ENCODE results near the gene BRIX1. TPM values are rescaled to one million over a fixed set of nuclear protein-coding genes. Genes with fewer than 3 reads are reported as not detected.

Gene BRIX1
- total and polyA plus RNA-seq, 2 donors (not counting 1 experiment from before 2014, with no cell fraction given) = 6.9 to 29.3 TPM

DNA sequence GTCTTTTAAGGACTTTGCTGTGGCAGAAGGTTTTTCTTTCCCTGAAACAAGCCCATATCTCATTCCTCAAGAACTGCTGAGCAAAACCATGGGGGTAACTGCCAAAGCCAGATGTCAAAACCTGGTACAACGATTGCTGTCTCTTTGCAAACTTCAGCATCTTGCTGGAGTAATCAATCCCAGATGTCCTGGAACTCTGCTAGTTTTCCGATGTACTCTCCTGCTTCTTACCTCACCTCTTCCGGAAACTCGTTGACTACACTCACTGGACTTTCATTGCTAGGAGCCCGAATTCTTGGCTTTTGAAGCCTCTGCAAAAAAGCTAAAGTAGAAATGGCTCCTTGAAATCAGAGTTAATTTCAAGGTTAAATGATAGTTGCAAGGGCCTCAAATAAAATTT lies 23.5 kb upstream of the BRIX1 start:
- no peak for TF ChIP-seq EZH2 (IDR thresholded peaks at IDR 0.05; ENCODE audit: borderline replicate concordance, insufficient read depth, low read depth, low read length, poor library complexity, severe bottlenecking)
- TF ChIP-seq, protein P1, sequence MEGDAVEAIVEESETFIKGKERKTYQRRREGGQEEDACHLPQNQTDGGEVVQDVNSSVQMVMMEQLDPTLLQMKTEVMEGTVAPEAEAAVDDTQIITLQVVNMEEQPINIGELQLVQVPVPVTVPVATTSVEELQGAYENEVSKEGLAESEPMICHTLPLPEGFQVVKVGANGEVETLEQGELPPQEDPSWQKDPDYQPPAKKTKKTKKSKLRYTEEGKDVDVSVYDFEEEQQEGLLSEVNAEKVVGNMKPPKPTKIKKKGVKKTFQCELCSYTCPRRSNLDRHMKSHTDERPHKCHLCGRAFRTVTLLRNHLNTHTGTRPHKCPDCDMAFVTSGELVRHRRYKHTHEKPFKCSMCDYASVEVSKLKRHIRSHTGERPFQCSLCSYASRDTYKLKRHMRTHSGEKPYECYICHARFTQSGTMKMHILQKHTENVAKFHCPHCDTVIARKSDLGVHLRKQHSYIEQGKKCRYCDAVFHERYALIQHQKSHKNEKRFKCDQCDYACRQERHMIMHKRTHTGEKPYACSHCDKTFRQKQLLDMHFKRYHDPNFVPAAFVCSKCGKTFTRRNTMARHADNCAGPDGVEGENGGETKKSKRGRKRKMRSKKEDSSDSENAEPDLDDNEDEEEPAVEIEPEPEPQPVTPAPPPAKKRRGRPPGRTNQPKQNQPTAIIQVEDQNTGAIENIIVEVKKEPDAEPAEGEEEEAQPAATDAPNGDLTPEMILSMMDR (IDR thresholded peaks at IDR 0.05) = no peak
- no peak overlapping the region for H3K9ac ChIP-seq (ENCODE audit: low read length)
- no peaks in the 10 kb centered on the region for H3K9me3 ChIP-seq (ENCODE audit: control extremely low read depth in 1 of 3, control insufficient read depth in 2 of 3, insufficient read depth in 1 of 3, low read length in 2 of 3)
- ATAC-seq (ENCODE audit: low read depth) (no peak), DNase-seq (no peak)
- WGBS (ENCODE audit: insufficient coverage) = 86% methylated on average over 2 of the region's 5 CpGs
- H3K27ac ChIP-seq (ENCODE audit: low read length in 2 of 2) = no peak overlapping the region
- H3K27me3 ChIP-seq (replicated peaks in 1 of 4; ENCODE audit: control extremely low read depth in 1 of 4, control insufficient read depth in 3 of 4, insufficient read depth in 4 of 4, low read length in 3 of 4) = no peaks in the 10 kb centered on the region
- H3K4me1 ChIP-seq (ENCODE audit: control insufficient read depth in 2 of 2, insufficient read depth in 2 of 2, low read length in 2 of 2) = no peaks in the 10 kb centered on the region
- no peak overlapping the region for H3K4me3 ChIP-seq (ENCODE audit: control extremely low read depth in 1 of 5, extremely low read depth in 1 of 5, insufficient read depth in 1 of 5, low read depth in 2 of 5, low read length in 4 of 5)
- no peaks in the 10 kb centered on the region for H3K4me1 Mint-ChIP-seq
- H3K27me3 Mint-ChIP-seq = peaks cover 2% of the 10 kb centered on the region
- H3K79me2 ChIP-seq (ENCODE audit: control insufficient read depth, insufficient read depth, low read length) = no peaks in the 10 kb centered on the region
- no peak overlapping the region for H2AFZ ChIP-seq (ENCODE audit: insufficient read depth, low read depth, low read length, poor library complexity, severe bottlenecking)
- no peaks in the 10 kb centered on the region for H4K20me1 ChIP-seq (ENCODE audit: control insufficient read depth, insufficient read depth, low read length, poor library complexity, severe bottlenecking)
- POLR2A ChIA-PET = no interaction called here
- CTCF ChIA-PET = interaction anchor here (5.0 to 13.8 kb wide), 2 partner anchors 11 to 366 kb away, joined by 17 to 245 read pairs; no protein-coding TSS in a partner anchor
- no peaks in the 10 kb centered on the region for H3K36me3 ChIP-seq (replicated peaks in 1 of 2; ENCODE audit: control extremely low read depth in 1 of 2, control insufficient read depth in 1 of 2, extremely low read depth in 1 of 2, insufficient read depth in 2 of 2, low read length in 1 of 2)
- intact Hi-C loops (cut with micrococcal nuclease) = loop anchor here (10.0 kb wide), 1 partner anchor 237 kb away; the partner anchor contains the start of gene RAI14
- H3K4me2 ChIP-seq (replicated peaks; ENCODE audit: low read depth, low read length, poor library complexity, severe bottlenecking) = no peak overlapping the region
- no peak overlapping the region for H3K4me3 Mint-ChIP-seq
- no peak overlapping the region for H3K27ac Mint-ChIP-seq
- H3K9me3 Mint-ChIP-seq (ENCODE audit: insufficient read depth) = no peaks in the 10 kb centered on the region

DNA sequence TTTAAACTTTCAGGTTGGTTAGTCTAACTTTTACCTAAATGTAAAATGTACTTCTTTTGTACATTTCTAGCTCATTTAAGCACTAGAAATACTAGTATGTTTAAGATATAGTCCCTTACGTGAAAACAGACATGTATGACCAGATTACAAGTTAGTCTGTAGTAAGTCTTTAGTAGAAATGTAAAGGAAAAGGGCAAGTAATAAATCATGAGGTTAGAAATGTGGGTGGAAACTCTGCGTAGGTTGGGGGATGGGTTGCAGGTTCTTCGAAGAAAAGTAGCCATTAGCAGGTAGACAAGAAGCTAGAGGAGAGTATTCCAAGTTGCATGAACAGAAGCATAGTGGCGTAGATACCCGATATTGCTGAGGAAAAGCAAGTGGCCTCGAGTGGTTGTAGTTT lies 23.1 kb upstream of the BRIX1 start:
- CTCF ChIA-PET = interaction anchor here (5.0 to 13.8 kb wide), 2 partner anchors 10 to 367 kb away, joined by 17 to 245 read pairs; no protein-coding TSS in a partner anchor
- no peak overlapping the region for H3K4me2 ChIP-seq (replicated peaks; ENCODE audit: low read depth, low read length, poor library complexity, severe bottlenecking)
- no peaks in the 10 kb centered on the region for H3K27me3 ChIP-seq (replicated peaks in 1 of 4; ENCODE audit: control extremely low read depth in 1 of 4, control insufficient read depth in 3 of 4, insufficient read depth in 4 of 4, low read length in 3 of 4)
- no peaks in the 10 kb centered on the region for H3K4me1 ChIP-seq (ENCODE audit: control insufficient read depth in 2 of 2, insufficient read depth in 2 of 2, low read length in 2 of 2)
- no peaks in the 10 kb centered on the region for H3K9me3 ChIP-seq (ENCODE audit: control extremely low read depth in 1 of 3, control insufficient read depth in 2 of 3, insufficient read depth in 1 of 3, low read length in 2 of 3)
- H4K20me1 ChIP-seq (ENCODE audit: control insufficient read depth, insufficient read depth, low read length, poor library complexity, severe bottlenecking) = no peaks in the 10 kb centered on the region
- H3K27ac Mint-ChIP-seq = no peak overlapping the region
- WGBS (ENCODE audit: insufficient coverage) = 85% methylated on average over 6 of the region's 6 CpGs
- no peak overlapping the region for H3K4me3 ChIP-seq (ENCODE audit: control extremely low read depth in 1 of 5, extremely low read depth in 1 of 5, insufficient read depth in 1 of 5, low read depth in 2 of 5, low read length in 4 of 5)
- POLR2A ChIA-PET = no interaction called here
- no peak for ATAC-seq (ENCODE audit: low read depth)
- H3K79me2 ChIP-seq (ENCODE audit: control insufficient read depth, insufficient read depth, low read length) = no peaks in the 10 kb centered on the region
- H3K9ac ChIP-seq (ENCODE audit: low read length) = no peak overlapping the region
- TF ChIP-seq, protein P1 (IDR thresholded peaks at IDR 0.05) = no peak
- no peak for TF ChIP-seq EZH2 (IDR thresholded peaks at IDR 0.05; ENCODE audit: borderline replicate concordance, insufficient read depth, low read depth, low read length, poor library complexity, severe bottlenecking)
- H2AFZ ChIP-seq (ENCODE audit: insufficient read depth, low read depth, low read length, poor library complexity, severe bottlenecking) = no peak overlapping the region
- H3K4me1 Mint-ChIP-seq = no peaks in the 10 kb centered on the region
- H3K9me3 Mint-ChIP-seq (ENCODE audit: insufficient read depth) = no peaks in the 10 kb centered on the region
- no peaks in the 10 kb centered on the region for H3K36me3 ChIP-seq (replicated peaks in 1 of 2; ENCODE audit: control extremely low read depth in 1 of 2, control insufficient read depth in 1 of 2, extremely low read depth in 1 of 2, insufficient read depth in 2 of 2, low read length in 1 of 2)
- no peak for DNase-seq
- H3K27me3 Mint-ChIP-seq = no peaks in the 10 kb centered on the region
- no peak overlapping the region for H3K27ac ChIP-seq (ENCODE audit: low read length in 2 of 2)
- no peak overlapping the region for H3K4me3 Mint-ChIP-seq
- intact Hi-C loops (cut with micrococcal nuclease) = loop anchor here (10.0 kb wide), 1 partner anchor 238 kb away; the partner anchor contains the start of gene RAI14
